Measurements from ENCODE around the gene PTK7.

The PTK7 gene

GRCh38 chr6:43205849-43206248, 129.7 kb downstream of the PTK7 start:
- Histone ChIP-seq H3K4me3 (ENCODE audit: low read length) (no peak overlapping the region), H3K27ac (ENCODE audit: low read length) (no peak overlapping the region), H3K9me3 (ENCODE audit: control insufficient read depth, insufficient read depth, low read length) (no peaks in the 10 kb centered on the region), H3K4me1 (ENCODE audit: control insufficient read depth, insufficient read depth, low read length) (no peaks in the 10 kb centered on the region), H3K36me3 (ENCODE audit: control insufficient read depth, insufficient read depth, low read length) (no peaks in the 10 kb centered on the region), H3K27me3 (ENCODE audit: control insufficient read depth, insufficient read depth, low read length) (no peaks in the 10 kb centered on the region)
- DNase-seq (ENCODE audit: low read depth, low spot score): no peak
- WGBS (ENCODE audit: insufficient coverage, insufficient read length): no CpG with 5 or more reads among the region's 10 CpGs

GRCh38 chr6:43207286-43207685, 131.2 kb downstream of the PTK7 start:
- Histone ChIP-seq H3K36me3 (ENCODE audit: control insufficient read depth, insufficient read depth, low read length) (no peaks in the 10 kb centered on the region), H3K9me3 (ENCODE audit: control insufficient read depth, insufficient read depth, low read length) (no peaks in the 10 kb centered on the region), H3K27me3 (ENCODE audit: control insufficient read depth, insufficient read depth, low read length) (no peaks in the 10 kb centered on the region), H3K27ac (ENCODE audit: low read length) (no peak overlapping the region), H3K4me3 (ENCODE audit: low read length) (no peak overlapping the region), H3K4me1 (ENCODE audit: control insufficient read depth, insufficient read depth, low read length) (no peaks in the 10 kb centered on the region)
- no peak for DNase-seq (ENCODE audit: low read depth, low spot score)
- WGBS (ENCODE audit: insufficient coverage, insufficient read length): no CpG with 5 or more reads among the region's 2 CpGs
